ENCODE results near the gene CDKAL1. TPM values are rescaled to one million over a fixed set of nuclear protein-coding genes. Genes with fewer than 3 reads are reported as not detected.

The CDKAL1 gene
- total and polyA plus RNA-seq, 4 donors, result 2.0 to 12.9 (median 6.7) TPM

DNA sequence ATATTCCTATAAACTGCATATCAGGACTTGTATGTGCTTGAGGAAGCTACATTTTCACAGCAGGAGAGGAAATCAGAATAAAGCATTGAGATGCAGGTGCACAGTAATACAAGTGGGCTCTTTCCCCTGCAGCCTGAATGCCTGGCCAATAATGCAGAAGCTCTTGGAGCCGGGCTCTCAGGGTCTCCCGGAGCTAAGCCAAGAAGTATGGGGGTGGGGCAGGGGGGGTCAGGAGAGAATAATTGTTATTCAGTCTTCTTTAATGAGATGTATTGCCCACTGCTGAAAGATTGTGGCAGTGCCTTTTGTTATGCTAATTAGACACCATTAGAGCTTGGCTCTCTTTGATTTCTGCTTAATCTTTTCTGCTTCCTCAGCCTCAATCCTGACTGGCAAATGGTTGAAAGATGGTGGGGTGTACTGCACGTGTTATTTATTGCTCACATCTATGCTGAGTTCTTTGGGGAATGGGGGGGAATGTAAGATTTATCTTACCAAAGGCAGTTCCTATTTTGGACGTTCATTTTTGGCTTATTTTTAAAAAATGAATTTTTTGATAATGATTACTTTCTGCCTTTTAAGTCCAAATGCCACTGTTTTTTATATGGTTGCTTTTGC, 651.7 kb downstream of the CDKAL1 start:
- Histone ChIP-seq H3K27me3 (ENCODE audit: control insufficient read depth in 4 of 4, insufficient read depth in 4 of 4, low read length in 3 of 4) (no peaks in the 10 kb centered on the region), H3K4me1 (ENCODE audit: control insufficient read depth in 4 of 4, insufficient read depth in 4 of 4, low read length in 3 of 4) (no peaks in the 10 kb centered on the region), H3K36me3 (ENCODE audit: control insufficient read depth in 4 of 4, insufficient read depth in 3 of 4, low read depth in 1 of 4, low read length in 3 of 4) (no peaks in the 10 kb centered on the region), H3K9ac (ENCODE audit: low read depth in 1 of 2, low read length in 2 of 2) (no peak overlapping the region), H3K9me3 (ENCODE audit: control insufficient read depth in 4 of 4, low read length in 3 of 4) (peaks cover 0 to 3% (median 0%) of the 10 kb centered on the region in 4 donors), H3K27ac (ENCODE audit: low read depth in 1 of 2, low read length in 2 of 2) (no peak overlapping the region), H3K4me3 (ENCODE audit: low read depth in 1 of 3, low read length in 3 of 3) (no peak overlapping the region)
- no peak for DNase-seq (ENCODE audit: low spot score)
- TF ChIP-seq, protein P1, sequence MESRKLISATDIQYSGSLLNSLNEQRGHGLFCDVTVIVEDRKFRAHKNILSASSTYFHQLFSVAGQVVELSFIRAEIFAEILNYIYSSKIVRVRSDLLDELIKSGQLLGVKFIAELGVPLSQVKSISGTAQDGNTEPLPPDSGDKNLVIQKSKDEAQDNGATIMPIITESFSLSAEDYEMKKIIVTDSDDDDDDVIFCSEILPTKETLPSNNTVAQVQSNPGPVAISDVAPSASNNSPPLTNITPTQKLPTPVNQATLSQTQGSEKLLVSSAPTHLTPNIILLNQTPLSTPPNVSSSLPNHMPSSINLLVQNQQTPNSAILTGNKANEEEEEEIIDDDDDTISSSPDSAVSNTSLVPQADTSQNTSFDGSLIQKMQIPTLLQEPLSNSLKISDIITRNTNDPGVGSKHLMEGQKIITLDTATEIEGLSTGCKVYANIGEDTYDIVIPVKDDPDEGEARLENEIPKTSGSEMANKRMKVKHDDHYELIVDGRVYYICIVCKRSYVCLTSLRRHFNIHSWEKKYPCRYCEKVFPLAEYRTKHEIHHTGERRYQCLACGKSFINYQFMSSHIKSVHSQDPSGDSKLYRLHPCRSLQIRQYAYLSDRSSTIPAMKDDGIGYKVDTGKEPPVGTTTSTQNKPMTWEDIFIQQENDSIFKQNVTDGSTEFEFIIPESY (IDR thresholded peaks at IDR 0.05), result no peak
- TF ChIP-seq FOXA2 (IDR thresholded peaks at IDR 0.05), result no peak
- WGBS, result 73% methylated on average over 4 of the region's 4 CpGs

DNA sequence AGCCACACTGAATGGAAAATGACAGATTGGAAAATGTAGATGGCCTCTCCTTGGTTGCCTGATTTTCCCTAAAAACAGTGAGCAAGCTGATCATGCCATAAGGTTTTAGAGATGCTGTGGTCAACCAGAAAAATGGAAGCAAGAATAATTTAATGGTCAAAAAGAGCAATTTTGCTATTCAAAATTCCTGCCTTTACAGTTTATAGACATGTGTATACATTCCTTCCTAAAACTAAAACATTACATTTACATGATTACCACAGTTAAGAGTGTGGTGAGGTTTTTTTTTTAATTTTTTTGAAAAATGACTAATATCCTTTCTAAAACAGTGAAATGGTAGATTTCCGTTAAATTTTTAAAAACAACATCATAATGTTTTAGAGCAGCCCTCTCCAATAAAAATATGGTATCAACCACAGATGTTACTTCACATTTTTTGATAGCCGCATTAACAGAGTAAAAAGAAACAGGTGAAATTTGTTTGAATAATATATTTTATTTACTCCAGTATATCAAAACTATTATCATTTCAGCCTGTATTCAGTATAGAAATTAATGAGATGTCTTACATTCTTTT, 652.3 kb downstream of the CDKAL1 start:
- TF ChIP-seq, protein P2, sequence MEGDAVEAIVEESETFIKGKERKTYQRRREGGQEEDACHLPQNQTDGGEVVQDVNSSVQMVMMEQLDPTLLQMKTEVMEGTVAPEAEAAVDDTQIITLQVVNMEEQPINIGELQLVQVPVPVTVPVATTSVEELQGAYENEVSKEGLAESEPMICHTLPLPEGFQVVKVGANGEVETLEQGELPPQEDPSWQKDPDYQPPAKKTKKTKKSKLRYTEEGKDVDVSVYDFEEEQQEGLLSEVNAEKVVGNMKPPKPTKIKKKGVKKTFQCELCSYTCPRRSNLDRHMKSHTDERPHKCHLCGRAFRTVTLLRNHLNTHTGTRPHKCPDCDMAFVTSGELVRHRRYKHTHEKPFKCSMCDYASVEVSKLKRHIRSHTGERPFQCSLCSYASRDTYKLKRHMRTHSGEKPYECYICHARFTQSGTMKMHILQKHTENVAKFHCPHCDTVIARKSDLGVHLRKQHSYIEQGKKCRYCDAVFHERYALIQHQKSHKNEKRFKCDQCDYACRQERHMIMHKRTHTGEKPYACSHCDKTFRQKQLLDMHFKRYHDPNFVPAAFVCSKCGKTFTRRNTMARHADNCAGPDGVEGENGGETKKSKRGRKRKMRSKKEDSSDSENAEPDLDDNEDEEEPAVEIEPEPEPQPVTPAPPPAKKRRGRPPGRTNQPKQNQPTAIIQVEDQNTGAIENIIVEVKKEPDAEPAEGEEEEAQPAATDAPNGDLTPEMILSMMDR (IDR thresholded peaks at IDR 0.05; ENCODE audit: low read depth, low read length, missing input control), result no peak
- TF ChIP-seq FOXA2 (IDR thresholded peaks at IDR 0.05) (no peak), NR2F2 (IDR thresholded peaks at IDR 0.05) (no peak), RAD21 (IDR thresholded peaks at IDR 0.05) (no peak), HNF4A (conservative IDR thresholded peaks at IDR 0.05) (no peak), SP1 (IDR thresholded peaks at IDR 0.05) (no peak), YY1 (IDR thresholded peaks at IDR 0.05) (no peak), TAF1 (conservative IDR thresholded peaks at IDR 0.05) (no peak), GABPA (IDR thresholded peaks at IDR 0.05 in 1 of 2, conservative IDR thresholded peaks at IDR 0.05 in 1 of 2) (no peak), EGR1 (IDR thresholded peaks at IDR 0.05; ENCODE audit: low read depth in 2 of 2) (no peak), RXRA (IDR thresholded peaks at IDR 0.05) (no peak), HNF4G (IDR thresholded peaks at IDR 0.05) (no peak), FOXA1 (IDR thresholded peaks at IDR 0.05) (no peak), JUND (IDR thresholded peaks at IDR 0.05) (no peak)
- TF ChIP-seq, protein P1 (IDR thresholded peaks at IDR 0.05), result no peak
- TF ChIP-seq, protein P3, sequence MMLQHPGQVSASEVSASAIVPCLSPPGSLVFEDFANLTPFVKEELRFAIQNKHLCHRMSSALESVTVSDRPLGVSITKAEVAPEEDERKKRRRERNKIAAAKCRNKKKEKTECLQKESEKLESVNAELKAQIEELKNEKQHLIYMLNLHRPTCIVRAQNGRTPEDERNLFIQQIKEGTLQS (IDR thresholded peaks at IDR 0.05), result no peak
- TF ChIP-seq, protein P4, sequence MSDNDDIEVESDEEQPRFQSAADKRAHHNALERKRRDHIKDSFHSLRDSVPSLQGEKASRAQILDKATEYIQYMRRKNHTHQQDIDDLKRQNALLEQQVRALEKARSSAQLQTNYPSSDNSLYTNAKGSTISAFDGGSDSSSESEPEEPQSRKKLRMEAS (IDR thresholded peaks at IDR 0.05), result no peak
- TF ChIP-seq, protein P5, sequence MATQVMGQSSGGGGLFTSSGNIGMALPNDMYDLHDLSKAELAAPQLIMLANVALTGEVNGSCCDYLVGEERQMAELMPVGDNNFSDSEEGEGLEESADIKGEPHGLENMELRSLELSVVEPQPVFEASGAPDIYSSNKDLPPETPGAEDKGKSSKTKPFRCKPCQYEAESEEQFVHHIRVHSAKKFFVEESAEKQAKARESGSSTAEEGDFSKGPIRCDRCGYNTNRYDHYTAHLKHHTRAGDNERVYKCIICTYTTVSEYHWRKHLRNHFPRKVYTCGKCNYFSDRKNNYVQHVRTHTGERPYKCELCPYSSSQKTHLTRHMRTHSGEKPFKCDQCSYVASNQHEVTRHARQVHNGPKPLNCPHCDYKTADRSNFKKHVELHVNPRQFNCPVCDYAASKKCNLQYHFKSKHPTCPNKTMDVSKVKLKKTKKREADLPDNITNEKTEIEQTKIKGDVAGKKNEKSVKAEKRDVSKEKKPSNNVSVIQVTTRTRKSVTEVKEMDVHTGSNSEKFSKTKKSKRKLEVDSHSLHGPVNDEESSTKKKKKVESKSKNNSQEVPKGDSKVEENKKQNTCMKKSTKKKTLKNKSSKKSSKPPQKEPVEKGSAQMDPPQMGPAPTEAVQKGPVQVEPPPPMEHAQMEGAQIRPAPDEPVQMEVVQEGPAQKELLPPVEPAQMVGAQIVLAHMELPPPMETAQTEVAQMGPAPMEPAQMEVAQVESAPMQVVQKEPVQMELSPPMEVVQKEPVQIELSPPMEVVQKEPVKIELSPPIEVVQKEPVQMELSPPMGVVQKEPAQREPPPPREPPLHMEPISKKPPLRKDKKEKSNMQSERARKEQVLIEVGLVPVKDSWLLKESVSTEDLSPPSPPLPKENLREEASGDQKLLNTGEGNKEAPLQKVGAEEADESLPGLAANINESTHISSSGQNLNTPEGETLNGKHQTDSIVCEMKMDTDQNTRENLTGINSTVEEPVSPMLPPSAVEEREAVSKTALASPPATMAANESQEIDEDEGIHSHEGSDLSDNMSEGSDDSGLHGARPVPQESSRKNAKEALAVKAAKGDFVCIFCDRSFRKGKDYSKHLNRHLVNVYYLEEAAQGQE (IDR thresholded peaks at IDR 0.05), result no peak
- Histone ChIP-seq H3K4me1 (ENCODE audit: control insufficient read depth in 4 of 4, insufficient read depth in 4 of 4, low read length in 3 of 4) (no peaks in the 10 kb centered on the region), H3K36me3 (ENCODE audit: control insufficient read depth in 4 of 4, insufficient read depth in 3 of 4, low read depth in 1 of 4, low read length in 3 of 4) (no peaks in the 10 kb centered on the region), H3K4me3 (ENCODE audit: low read depth in 1 of 3, low read length in 3 of 3) (no peak overlapping the region), H3K9ac (ENCODE audit: low read depth in 1 of 2, low read length in 2 of 2) (no peak overlapping the region), H3K27me3 (ENCODE audit: control insufficient read depth in 4 of 4, insufficient read depth in 4 of 4, low read length in 3 of 4) (no peaks in the 10 kb centered on the region), H3K9me3 (ENCODE audit: control insufficient read depth in 4 of 4, low read length in 3 of 4) (no peaks in the 10 kb centered on the region), H3K27ac (ENCODE audit: low read depth in 1 of 2, low read length in 2 of 2) (no peak overlapping the region)
- WGBS, result 49% methylated on average over 2 of the region's 2 CpGs
- no peak for DNase-seq (ENCODE audit: low spot score)

All from liver (tissue), 9 donors.